ENCODE measurements around the gene PNLIP.

Gene PNLIP

DNA sequence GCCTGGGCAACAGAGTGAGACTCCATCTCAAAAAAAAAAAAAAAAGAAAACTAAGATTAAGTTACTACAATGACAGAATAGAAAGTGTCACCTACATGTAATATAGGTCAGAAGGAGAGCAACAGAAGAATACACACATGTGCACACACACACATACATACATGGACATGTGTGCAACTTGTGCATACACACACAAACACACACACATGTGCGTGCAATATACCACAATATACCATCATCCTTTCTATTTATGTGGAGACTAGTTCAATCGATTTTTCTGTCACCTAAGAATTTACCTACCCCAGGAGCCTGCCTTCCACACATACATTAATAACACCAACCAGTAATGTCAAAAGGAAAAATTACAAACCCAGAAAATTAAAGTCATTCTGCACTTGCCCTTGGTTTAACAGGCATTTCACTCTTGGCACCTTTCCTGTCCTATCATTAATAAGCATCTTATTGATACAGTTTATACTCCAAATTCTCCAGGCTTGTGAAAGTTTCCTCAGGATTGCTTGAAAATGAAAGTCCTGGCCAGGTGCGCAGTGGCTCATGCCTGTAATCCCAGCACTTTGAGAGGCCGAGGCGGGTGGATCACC, 47.5 kb downstream of the PNLIP start:
- intact Hi-C loops (cut with micrococcal nuclease): no loop called here

DNA sequence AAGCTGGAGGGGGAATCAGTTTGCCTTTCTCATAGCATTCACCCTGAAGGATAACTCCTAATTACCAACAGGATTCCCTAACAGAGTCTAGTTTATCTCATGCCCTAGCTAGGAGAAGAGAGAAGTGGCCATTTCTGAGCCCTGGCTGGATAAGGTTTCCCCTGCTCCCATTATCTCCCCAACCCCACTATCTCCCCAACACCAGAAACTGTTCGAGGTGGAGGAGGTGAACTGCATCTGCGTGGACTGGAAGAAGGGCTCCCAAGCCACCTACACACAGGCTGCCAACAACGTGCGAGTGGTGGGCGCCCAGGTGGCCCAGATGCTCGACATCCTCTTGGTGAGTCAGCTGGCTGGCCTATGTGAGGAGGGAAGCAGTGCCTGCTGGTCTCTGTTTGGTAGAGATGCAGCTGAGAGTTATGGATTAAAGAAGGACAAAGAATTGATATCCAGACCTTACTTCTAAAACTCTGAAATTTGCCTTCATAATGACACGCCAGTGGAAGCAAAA, 48.8 kb downstream of the PNLIP start:
- H3K27ac Mint-ChIP-seq: no peak overlapping the region
- intact Hi-C loops (cut with micrococcal nuclease): no loop called here
- H3K27me3 Mint-ChIP-seq: no peaks in the 10 kb centered on the region
- no peak overlapping the region for H3K4me3 Mint-ChIP-seq
- no peaks in the 10 kb centered on the region for H3K36me3 Mint-ChIP-seq (ENCODE audit: low read depth)
- no peaks in the 10 kb centered on the region for H3K9me3 Mint-ChIP-seq
- H3K4me1 Mint-ChIP-seq (ENCODE audit: low read depth): no peaks in the 10 kb centered on the region

More for the DNA sequence above, 47.5 kb downstream of the PNLIP start:
- Mint-ChIP-seq H3K27me3 (no peaks in the 10 kb centered on the region), H3K4me3 (no peak overlapping the region), H3K9me3 (no peaks in the 10 kb centered on the region), H3K4me1 (ENCODE audit: low read depth) (no peaks in the 10 kb centered on the region), H3K27ac (no peak overlapping the region), H3K36me3 (ENCODE audit: low read depth) (no peaks in the 10 kb centered on the region)

DNA sequence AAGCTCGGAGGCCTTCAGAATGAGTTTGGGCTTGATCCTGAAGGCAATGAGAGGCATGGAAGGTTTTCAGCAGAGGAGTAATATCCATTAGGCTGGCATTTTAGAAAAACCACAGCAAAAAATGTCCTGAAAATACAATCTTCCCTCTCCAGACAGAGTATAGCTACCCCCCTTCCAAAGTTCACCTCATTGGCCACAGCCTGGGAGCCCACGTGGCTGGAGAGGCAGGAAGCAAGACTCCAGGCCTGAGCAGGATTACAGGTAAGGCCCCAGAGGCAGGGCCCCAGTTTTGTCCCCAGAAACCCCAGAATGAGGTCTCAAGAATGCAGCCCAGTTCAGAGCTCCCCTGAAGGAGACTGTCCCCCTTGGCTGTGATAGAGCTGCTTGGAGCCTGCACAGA, 50.3 kb downstream of the PNLIP start:
- Mint-ChIP-seq H3K9me3 (no peaks in the 10 kb centered on the region), H3K4me1 (ENCODE audit: low read depth) (no peaks in the 10 kb centered on the region), H3K27ac (no peak overlapping the region), H3K4me3 (no peak overlapping the region), H3K27me3 (no peaks in the 10 kb centered on the region), H3K36me3 (ENCODE audit: low read depth) (no peaks in the 10 kb centered on the region)
- intact Hi-C loops (cut with micrococcal nuclease): no loop called here

DNA sequence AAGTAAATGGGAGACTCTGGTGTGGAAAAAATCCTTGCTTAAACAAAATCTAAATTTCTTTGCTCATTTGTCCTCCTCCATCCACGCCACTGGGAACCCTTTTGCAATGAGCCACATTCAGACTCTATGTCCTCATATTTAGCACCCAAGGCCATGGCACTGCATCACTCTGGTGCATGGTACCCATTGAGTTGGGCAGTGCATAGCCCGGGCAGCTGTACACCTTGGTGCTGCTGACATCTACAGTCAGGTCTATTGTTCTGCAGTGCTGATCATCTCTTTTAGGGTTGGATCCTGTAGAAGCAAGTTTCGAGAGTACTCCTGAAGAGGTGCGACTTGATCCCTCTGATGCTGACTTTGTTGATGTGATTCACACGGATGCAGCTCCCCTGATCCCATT, 51.8 kb downstream of the PNLIP start:
- H3K27ac Mint-ChIP-seq: no peak overlapping the region
- H3K27me3 Mint-ChIP-seq: no peaks in the 10 kb centered on the region
- no peaks in the 10 kb centered on the region for H3K9me3 Mint-ChIP-seq
- no peak overlapping the region for H3K4me3 Mint-ChIP-seq
- intact Hi-C loops (cut with micrococcal nuclease): no loop called here
- no peaks in the 10 kb centered on the region for H3K4me1 Mint-ChIP-seq (ENCODE audit: low read depth)
- H3K36me3 Mint-ChIP-seq (ENCODE audit: low read depth): no peaks in the 10 kb centered on the region

DNA sequence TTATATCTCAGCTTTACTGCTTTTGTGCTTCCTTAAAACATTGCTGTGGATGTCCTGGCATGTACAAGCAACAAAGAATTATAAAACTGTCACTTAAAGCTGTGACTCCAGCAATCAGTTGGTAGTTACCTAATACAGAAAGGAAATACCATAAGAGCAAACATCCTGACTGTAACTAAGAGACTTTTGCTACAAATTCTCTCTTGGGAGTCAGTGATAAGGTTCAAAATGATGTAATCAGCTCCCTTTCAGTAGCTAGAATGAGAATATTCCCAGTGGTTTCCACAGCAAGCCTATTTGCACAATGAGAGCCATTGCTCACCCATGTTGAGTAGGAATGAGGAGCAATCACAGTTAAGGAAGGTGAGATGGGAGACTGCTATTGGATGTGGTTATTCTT, 52.6 kb downstream of the PNLIP start:
- no peaks in the 10 kb centered on the region for H3K27me3 Mint-ChIP-seq
- intact Hi-C loops (cut with micrococcal nuclease): no loop called here

DNA sequence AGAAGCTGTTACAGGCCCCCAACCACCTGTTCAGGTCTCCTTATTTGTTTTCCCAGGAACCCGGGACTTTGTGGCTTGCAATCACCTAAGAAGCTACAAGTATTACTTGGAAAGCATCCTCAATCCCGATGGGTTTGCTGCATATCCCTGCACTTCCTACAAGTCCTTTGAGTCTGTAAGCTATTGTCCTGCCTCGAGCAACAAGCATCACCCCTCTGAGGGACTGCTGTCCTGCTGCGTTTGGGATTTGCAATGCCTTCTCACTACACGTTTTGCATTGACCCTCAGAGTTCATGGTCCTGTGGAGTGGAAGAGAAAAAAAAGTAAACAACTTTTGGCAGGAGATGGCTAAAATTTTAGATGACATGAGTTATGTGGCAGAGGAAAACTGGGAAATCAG, 54.3 kb downstream of the PNLIP start:
- H3K36me3 Mint-ChIP-seq (ENCODE audit: low read depth): no peaks in the 10 kb centered on the region
- H3K9me3 Mint-ChIP-seq: no peaks in the 10 kb centered on the region
- H3K4me3 Mint-ChIP-seq: no peak overlapping the region
- intact Hi-C loops (cut with micrococcal nuclease): no loop called here
- no peaks in the 10 kb centered on the region for H3K4me1 Mint-ChIP-seq (ENCODE audit: low read depth)
- no peak overlapping the region for H3K27ac Mint-ChIP-seq
- no peaks in the 10 kb centered on the region for H3K27me3 Mint-ChIP-seq

More for the DNA sequence above, 52.6 kb downstream of the PNLIP start:
- Mint-ChIP-seq H3K4me1 (ENCODE audit: low read depth) (no peaks in the 10 kb centered on the region), H3K4me3 (no peak overlapping the region), H3K27ac (no peak overlapping the region), H3K36me3 (ENCODE audit: low read depth) (no peaks in the 10 kb centered on the region), H3K9me3 (no peaks in the 10 kb centered on the region)

GRCh38 chr10:116602648-116603400, 57.1 kb downstream of the PNLIP start:
- Mint-ChIP-seq H3K27ac (no peak overlapping the region), H3K36me3 (ENCODE audit: low read depth) (no peaks in the 10 kb centered on the region), H3K9me3 (no peaks in the 10 kb centered on the region), H3K27me3 (no peaks in the 10 kb centered on the region), H3K4me3 (no peak overlapping the region), H3K4me1 (ENCODE audit: low read depth) (no peaks in the 10 kb centered on the region)
- intact Hi-C loops (cut with micrococcal nuclease): no loop called here

- no peak overlapping the region for H3K4me3 Mint-ChIP-seq
- intact Hi-C loops (cut with micrococcal nuclease): no loop called here
- H3K4me1 Mint-ChIP-seq (ENCODE audit: low read depth): no peaks in the 10 kb centered on the region
- H3K36me3 Mint-ChIP-seq (ENCODE audit: low read depth): no peaks in the 10 kb centered on the region
- H3K27me3 Mint-ChIP-seq: peaks cover 22% of the 10 kb centered on the region
- no peak overlapping the region for H3K27ac Mint-ChIP-seq
- no peaks in the 10 kb centered on the region for H3K9me3 Mint-ChIP-seq
Observed at GRCh38 chr10:116606061-116606483, 60.3 kb downstream of the PNLIP start.

GRCh38 chr10:116607336-116607735, 61.6 kb downstream of the PNLIP start:
- no peak overlapping the region for H3K27ac Mint-ChIP-seq
- H3K27me3 Mint-ChIP-seq: peaks cover 22% of the 10 kb centered on the region
- intact Hi-C loops (cut with micrococcal nuclease): no loop called here
- H3K9me3 Mint-ChIP-seq: no peaks in the 10 kb centered on the region
- no peaks in the 10 kb centered on the region for H3K36me3 Mint-ChIP-seq (ENCODE audit: low read depth)
- H3K4me3 Mint-ChIP-seq: no peak overlapping the region
- H3K4me1 Mint-ChIP-seq (ENCODE audit: low read depth): no peaks in the 10 kb centered on the region

- Mint-ChIP-seq H3K27me3 (peaks cover 22% of the 10 kb centered on the region), H3K36me3 (ENCODE audit: low read depth) (no peaks in the 10 kb centered on the region), H3K9me3 (no peaks in the 10 kb centered on the region), H3K4me3 (no peak overlapping the region), H3K4me1 (ENCODE audit: low read depth) (no peaks in the 10 kb centered on the region), H3K27ac (no peak overlapping the region)
- intact Hi-C loops (cut with micrococcal nuclease): no loop called here
Observed at GRCh38 chr10:116608686-116609594, 63.2 kb downstream of the PNLIP start.

DNA sequence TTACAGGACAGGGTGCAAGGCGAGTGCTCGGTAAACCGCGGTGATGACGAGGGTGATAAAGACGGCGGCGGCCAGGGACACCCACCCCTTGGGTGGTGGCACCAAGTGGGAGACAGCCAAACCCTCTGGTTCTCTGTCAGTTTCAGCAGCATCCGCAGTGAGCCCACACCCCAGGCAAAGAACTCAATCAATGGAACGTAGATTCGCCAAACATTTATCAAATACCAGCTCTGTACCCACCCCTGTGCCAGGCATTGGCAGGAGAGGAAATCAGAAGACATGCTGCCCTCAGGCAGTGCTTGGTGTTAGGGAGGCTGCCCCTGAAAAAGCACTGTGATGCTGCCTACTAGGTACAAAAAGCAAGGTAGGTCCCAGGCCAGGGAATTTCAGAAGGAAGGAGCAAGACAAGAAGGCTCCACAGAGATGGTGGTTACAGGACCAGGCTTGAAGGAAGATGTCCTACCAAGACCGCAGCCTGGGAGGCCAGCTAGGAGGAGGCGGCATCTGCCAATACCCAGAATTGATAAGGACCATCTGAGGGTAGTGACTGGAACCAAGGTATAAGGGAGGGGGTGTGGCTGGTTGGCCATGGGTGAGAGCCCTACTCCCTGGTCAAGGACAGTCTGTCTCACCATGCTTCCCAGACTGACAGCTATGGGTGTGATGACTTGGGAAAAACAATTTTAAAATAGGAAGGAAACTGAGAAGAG, 64.9 kb downstream of the PNLIP start:
- Mint-ChIP-seq H3K4me1 (ENCODE audit: low read depth) (no peaks in the 10 kb centered on the region), H3K27ac (no peak overlapping the region), H3K27me3 (peaks cover 24% of the 10 kb centered on the region), H3K9me3 (no peaks in the 10 kb centered on the region), H3K4me3 (no peak overlapping the region), H3K36me3 (ENCODE audit: low read depth) (no peaks in the 10 kb centered on the region)
- intact Hi-C loops (cut with micrococcal nuclease): no loop called here

GRCh38 chr10:116611153-116611545, 65.4 kb downstream of the PNLIP start:
- Mint-ChIP-seq H3K9me3 (no peaks in the 10 kb centered on the region), H3K4me1 (ENCODE audit: low read depth) (no peaks in the 10 kb centered on the region), H3K4me3 (no peak overlapping the region), H3K27ac (no peak overlapping the region), H3K27me3 (peaks cover 24% of the 10 kb centered on the region), H3K36me3 (ENCODE audit: low read depth) (no peaks in the 10 kb centered on the region)
- intact Hi-C loops (cut with micrococcal nuclease): no loop called here

DNA sequence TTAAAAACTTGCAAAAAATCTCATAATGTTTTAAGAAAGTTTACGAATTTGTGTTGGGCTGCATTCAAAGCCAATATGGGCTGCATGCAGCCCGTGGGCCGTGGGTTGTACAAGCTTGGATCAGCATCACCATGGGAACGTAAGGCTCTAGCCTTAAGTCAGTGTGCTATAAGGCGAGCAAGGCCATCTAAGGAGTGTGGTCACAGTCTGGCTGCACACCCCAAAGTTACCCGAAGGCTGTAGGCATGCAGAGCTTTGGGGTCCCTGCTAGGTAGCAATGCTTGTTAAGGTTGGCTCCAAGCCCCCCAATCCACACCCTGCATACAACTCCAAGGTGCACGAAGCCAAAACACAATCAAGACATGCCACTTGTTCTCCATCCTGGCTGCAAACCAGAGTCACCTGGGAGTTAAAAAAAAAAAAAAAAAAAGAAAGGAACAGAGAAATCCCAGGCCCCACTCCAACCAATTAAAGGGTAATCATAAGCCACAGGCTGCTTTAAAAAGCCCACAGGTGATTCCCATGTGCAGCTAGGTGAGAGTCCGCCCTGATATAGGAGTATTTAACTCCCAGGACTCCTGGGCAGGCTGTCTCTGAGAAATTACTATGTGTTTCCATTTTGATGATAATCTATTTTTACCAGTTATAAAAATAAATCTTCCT, 66.5 kb downstream of the PNLIP start:
- no peaks in the 10 kb centered on the region for H3K36me3 Mint-ChIP-seq (ENCODE audit: low read depth)
- intact Hi-C loops (cut with micrococcal nuclease): no loop called here
- H3K9me3 Mint-ChIP-seq: no peaks in the 10 kb centered on the region
- H3K4me1 Mint-ChIP-seq (ENCODE audit: low read depth): no peaks in the 10 kb centered on the region
- peaks cover 24% of the 10 kb centered on the region for H3K27me3 Mint-ChIP-seq
- H3K4me3 Mint-ChIP-seq: no peak overlapping the region
- no peak overlapping the region for H3K27ac Mint-ChIP-seq

Measured in dendritic cell treated with granulocyte-macrophage colony-stimulating factor and Interleukin-4, amounts not matched to agents 40 ng/mL and 50 ng/mL, for 4 days (primary cell).